NCI-H146 (cell line): ENCODE measurements around the gene LRRC74A.
A peak's percentile ranks its signal among the peaks of the same experiment; 100 is the strongest.

Source experiments
- DNase-seq: peaks from one replicate; lab custom pipeline; 2025; lab: John Stamatoyannopoulos, UW

Gene LRRC74A

DNA sequence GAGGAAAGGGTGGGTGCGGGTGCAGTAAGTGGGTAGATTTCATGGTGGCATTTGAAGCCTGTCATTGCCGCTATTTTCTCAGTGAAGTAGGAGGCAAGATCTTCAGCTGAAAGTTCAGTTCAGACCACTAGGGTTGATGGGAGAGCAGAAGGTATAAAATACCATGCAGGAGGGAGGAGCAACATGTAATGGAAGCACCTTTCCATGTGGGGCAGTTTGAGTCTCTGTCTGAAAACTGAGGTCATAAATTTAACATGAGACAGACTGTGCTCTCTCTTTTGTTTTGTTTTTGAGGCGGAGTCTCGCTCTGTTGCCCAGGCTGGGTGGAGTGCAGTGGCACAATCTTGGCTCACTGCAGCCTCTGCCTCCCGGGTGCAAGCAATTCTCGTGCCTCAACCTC lies 22.7 kb downstream of the LRRC74A start:
- DNase-seq = no peak

DNA sequence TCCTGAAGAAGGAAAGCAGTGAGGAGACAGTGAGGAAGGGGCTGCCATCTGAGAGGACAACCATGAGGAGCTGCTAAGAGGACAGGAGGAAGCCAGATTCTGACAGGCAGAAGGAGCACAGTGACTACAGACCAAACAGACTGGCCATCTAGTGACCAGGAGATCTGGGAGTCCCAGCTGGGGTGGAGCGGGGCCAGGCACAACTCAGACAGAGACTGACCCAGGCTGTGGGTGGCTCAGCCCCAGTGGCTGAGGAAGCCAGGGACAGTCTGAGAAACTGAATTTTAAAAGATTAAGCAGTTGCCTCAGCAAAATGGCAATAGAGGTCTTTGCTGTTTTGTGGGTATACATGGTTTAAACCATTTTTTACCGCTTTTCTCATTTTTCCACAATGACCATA lies 28.9 kb downstream of the LRRC74A start:
- no peak for DNase-seq

DNA sequence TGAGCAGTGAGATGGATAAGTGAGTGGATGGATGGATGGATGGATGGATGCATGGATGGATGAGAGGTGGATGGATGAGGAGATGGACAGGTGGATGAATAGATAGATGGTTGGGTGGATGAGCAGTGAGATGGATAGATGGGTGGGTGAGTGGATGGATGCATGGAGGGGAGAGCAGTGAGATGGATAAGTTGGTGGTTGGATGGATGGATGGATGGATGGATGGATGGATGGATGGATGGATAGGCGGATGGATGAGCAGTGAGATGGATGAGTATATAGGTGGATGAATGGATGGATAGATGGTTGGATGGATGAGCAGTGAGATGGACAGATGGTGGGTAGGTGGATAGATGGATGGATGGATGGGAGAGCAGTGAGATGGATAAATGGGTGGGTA lies 30.6 kb downstream of the LRRC74A start:
- no peak for DNase-seq

DNA sequence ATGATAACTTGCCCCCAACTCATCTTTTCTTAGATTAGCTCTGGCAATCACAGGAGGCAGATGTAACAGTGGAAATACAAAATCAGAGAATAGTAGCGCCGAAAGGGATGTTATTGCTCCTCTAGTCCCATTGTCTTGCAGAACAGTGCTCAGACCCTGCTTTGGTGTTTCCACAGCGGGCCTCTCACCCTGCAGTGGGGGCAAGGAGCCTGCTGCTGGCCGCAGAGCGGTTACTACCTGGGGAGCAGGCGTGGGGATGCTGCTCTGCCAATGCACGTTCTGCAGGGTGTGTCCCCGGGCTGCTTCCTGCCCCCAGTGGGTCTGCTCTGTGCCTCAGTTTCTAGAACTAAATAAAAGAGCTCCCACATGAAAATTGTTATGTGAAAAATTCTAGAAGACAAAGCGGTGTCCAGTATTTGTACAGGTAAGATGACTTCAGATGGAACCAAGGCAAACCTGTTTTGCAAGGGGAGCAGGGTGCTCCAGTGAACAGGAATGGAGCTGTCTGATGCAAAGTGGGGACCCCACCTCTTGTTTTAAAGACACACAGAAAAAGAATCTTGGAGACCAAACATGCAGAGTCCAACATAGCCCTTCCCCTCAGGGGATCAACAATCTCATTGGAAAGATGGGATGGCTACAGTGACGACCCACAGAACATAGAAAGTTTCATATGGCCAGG lies 35.5 kb downstream of the LRRC74A start:
- DNase-seq = no peak

DNA sequence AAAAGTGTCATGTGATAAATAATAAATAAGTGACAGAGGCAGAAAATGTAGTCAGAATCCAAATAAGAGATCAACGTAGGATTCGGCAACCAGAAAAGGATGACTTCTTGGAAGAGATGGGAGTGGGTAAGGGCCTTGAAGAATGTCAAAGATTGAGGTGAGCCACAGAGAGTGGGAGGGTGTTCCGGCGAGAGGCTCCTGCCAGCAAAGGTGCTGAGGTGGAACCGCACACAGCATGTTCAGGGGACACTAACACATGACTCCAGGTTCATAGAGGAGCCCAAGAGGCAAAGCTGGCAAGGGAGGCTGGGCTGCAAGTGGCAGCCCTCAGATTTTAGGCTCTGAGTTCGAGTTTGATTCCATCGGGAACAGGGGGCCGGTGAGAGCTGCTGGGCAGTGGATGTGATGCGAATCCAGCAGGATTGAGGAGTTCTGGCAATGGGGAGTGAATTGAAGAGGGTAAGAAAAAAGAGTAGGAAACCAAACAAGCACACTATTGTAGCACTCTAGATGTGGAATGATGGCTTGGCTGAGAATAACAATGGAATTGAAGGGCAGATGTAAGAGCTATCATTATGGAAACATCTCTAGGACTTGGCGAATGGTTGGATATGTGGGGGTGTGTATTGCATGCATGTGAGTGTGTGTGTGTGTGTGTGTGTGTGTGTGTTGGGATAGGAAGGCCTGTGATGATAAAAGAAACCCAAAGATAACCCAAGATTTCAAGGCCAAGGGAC lies 36.5 kb downstream of the LRRC74A start:
- no peak for DNase-seq

DNA sequence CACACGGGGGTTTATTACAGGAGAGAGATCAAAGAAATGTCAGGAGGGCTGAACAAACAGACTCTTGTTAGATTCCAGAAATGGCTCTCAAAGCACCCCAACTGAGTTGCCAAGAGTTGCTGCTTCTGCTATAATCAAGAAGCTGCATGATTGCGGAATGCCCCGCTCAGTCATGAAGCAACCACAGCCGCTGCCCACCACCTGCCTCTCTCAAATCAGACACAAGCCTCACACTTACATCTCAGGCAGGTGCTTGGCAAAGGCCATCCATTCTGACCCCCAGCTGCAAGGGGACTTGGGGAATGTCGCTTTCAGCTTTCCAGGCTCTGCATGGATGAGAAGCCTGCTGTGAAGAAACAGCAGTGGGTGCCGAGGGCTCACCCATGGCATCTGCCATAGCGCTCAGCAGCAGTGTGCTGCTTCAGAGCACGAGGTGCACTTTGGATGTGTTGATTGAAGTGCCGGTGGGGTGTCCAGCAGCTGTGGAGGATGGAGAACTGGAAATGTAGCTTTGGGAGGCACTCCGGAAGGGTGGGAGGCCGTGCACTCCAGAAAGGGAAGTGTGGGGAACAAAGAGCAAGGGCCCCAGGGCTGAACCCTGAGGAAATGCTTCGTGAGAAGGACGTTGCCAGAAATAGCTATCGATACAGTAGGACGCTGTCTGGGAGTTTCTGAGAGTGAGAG lies 37.7 kb downstream of the LRRC74A start:
- DNase-seq = peak; percentile 82

DNA sequence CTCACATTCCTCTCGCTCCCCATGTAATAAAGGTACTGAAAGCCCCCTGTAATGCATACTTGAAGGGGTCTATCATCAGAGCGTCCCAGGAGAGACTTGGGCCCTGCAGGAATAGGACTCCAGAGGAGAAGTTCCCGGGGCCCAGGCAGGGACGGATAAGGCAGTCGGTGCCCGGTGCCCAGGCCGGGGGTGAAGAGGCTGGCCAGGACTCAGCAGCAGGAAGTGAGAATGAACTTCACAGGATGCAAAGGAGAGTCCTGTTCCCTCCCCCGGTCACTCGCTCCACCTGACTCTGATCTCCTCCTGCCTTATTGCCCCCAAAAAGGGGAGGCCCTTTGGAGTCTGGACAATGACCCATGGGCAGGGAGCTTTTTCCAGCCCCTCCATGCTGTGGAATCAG lies 40.2 kb downstream of the LRRC74A start:
- DNase-seq = no peak

DNA sequence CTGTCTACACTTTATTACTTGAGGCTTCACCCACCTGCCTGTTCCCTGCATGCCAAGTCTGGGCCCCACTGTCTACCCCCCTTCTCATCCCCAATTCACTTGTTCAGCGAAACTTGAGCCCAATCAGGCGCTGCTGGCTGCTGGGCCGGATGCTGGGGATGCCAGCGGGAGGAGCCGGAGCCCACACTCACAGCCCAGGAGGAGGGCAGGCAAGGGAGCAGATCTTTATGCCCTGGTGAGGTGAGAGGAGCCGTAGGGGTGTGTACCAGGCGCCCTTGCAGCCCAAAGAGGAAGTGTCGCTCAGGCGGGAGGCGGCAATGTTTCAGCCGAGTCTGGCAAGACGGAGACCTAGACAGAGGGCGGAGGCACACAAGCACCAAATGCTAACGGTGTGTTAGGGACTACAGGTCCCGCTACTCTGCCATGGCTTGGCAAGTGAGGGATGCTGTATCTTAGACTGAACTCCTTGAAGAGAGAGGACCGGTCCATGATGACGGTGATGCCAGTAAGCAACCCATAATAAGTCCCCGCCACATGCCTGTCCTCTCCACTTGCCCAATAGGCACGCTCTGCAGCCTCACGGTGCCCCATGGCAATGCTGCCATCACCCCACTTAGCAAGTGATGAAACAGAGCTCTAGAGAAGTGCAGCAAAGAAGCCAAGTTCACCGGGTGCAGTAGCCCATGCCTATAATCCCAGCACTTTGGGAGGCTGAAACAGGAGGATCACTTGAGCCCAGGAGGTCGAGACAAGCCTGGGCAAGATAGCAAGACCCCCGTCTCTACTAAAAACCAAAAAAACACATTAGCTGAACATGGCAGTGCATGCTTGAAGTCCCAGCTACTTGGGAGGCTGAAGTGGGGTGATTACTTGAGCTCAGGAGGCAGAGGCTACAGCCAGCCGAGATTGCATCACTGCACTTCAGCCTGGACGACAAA lies 41.6 kb downstream of the LRRC74A start:
- no peak for DNase-seq

DNA sequence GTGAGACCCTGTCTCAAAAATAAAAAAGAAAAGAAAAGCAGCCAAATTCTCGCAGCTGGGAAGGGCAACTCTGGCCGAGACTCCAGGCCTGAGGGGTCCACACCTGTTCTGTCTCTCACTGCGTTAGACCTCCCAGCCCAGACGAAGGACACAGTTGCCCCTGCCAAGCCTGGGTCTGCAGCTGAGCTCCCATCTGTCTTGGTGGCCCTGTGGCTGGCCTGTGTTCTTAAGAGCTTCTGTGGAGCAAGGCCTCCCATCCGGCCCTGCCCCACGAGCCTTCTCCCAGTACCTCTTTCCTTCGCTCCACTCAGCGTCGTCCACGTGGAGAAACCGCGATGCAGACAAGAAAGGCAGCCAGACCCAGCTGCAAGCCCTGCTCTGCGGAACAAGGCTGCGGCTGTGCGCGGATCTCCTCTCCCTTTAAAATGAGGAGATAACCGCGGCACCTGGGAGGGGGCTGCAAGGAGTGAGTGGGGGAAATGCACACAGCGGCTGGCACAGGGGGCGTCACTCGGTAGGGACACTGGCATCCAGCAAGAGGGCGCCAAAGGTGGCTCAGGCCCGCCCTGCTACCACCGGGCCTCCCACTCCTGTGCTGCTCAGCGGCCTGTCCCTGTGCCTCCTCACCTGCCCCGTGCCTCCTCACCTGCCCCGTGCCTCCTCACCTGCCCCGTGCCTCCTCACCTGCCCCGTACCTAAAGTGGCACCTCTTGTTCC lies 42.4 kb downstream of the LRRC74A start:
- DNase-seq = no peak

DNA sequence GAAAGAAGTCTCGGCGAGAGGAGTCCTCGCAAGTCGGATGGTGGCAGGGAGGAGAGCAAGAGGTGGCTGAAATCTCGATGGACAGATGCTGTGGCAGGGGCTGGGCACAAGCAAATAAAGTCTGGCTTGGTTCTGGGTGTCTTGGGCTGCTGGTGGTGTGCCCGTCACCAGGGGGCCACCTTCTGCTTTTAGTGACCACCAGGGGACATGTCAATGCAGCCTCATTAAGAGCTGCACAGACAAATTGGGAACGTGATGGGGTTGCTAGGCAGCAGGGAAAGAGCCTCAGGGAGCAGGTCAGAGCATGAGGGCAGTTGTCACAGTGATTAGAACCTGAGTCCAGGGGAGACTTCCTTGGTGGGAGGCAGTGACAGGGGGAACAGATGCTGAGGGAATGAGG lies 44.0 kb downstream of the LRRC74A start:
- peak; percentile 33 for DNase-seq

DNA sequence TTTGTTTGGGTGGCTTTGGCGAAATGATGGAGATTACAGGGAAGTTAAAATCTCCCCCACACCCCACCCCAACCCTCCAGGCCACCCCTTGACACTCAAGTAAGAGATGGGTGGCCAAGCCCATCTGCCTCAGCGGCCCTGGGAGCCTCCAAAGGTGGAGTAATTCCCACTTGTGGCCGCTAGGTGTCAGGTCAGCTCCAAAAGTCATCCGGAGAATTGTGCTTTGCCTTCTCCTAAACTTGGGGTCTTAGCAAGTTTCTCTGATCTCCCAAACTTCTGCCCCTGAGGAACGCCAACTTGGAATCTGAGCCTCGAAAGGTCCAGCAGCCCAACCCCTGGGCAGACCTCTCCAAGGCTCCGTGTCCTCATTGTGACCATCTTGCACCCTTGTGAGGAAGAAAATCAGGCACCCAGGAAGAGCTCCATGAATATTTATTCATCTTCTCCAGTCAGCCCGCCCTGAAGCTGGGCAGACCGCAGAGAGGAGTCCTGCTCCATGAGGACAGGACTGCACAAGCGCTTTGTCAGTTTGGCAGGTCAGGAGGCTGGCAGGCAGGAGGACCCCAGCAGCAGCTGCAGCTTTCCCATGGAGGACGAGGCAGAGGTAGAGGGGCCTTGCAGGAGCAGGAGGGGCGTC lies 46.7 kb downstream of the LRRC74A start:
- peak; percentile 6 for DNase-seq

DNA sequence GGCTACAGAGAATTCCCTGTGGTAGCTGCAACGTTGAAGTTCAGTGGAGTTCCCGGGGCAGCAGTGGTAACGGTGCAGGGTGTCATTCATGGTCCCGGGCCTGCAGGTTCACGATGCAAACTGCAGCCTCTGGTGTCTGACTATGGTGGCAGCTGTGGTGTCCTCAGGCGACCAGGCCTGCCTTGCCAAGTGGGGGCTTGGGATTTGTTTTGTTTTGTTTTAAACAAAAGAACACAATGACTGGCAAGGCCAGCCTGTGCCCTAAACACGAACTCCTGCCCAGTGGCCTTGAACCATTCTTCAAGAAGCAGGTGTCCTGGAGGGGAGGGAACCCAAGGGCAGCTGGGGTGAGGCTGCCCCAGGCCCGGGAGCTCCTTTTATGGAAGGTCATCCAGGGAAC lies 48.5 kb downstream of the LRRC74A start:
- DNase-seq = no peak

DNA sequence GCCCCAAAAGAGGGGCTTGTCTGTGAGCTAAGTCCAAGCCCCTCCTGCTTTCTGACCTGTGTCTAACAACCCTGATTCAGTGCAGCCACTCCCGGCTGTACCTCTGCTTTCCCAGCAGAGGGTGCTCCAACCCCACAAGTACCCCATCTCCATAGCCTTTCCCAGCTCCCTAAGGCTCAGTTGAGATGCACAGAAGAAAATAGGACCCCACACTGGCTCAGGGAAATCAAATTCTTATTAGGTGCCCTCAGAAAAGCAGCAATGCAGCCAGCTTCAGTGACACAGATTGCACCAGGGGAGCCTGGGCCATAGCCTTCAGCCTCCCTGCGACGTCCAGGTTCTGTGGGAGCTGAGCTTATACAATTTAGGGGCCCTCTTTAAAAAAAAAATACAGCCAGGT lies 49.9 kb downstream of the LRRC74A start:
- peak; percentile 49 for DNase-seq

DNA sequence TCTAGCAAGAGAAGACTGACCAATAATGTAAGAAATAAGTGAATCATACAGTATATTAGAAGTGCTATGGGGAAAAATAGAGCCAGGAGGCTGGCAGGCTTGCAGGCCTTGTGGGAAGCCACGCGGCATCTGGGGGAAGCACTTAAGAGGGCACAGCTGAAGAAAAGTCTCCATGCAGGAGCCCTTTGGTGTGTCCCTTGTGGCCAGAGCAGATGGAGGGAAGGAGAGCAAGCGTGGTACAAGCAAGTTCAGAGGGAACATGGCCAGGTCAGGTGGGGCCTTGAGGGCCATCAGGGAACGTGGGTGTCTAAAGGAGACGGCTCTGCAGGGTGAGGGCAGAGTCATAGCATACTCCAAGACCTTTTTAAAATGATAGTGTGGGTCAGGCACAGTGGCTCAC lies 51.7 kb downstream of the LRRC74A start:
- DNase-seq = no peak

DNA sequence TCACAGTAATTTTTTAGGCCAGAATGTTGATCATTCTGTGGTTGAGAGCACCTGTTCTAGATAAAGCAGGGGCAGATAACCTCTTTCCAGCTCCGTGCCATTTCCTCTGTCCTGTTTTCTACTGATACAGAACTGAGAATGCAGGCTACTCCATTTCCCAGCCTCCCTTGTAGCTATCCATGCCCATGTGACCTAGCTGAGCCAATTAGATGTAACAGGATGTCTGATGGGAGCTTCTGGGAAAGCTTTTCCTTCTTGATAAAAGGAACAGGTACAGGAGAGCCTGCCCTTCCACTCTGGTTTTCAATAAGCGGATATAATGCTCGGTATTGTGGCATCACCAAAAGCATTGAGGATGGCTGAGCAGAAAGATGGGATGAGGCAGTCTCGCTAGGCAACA lies 54.2 kb downstream of the LRRC74A start:
- no peak for DNase-seq

DNA sequence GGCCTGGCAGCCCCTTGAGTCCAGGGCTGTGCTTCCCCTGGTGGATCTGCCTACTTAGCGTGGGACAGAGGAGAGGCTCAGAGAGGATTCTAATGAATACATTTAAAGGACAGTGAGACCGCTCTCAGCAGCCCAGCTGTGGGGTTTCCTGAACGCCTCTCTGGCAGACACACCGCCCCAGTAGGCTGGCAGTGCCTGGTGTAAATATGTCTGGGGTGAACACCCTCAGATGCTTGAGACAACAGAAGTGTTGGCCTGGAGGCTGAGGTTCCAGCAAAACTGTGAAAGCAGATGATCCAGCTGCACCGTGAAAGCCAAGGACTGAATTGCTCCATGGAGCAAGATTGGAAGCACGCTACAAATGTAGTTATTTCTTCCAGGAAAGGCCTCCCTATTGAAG lies 55.1 kb downstream of the LRRC74A start:
- no peak for DNase-seq

DNA sequence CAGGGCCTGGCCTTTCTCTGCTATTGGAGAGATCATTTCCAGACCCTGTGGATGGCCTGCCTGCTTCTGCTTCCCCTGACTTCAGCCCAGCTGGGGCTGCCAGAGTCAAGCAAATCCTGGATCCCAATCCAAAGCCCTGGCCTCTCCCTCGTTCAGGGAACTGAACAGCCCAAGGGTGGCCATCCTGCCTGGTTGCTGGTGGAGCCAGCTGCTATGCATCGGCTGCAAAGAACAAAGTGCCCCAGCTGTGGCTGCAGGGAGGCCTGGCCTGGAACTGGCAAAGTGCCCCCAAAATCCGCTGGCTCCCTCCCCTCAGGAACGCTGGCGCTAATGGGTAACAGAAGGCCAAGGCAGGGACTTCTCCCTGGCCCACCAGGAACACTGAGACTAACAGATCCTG lies 56.4 kb downstream of the LRRC74A start:
- DNase-seq = no peak

DNA sequence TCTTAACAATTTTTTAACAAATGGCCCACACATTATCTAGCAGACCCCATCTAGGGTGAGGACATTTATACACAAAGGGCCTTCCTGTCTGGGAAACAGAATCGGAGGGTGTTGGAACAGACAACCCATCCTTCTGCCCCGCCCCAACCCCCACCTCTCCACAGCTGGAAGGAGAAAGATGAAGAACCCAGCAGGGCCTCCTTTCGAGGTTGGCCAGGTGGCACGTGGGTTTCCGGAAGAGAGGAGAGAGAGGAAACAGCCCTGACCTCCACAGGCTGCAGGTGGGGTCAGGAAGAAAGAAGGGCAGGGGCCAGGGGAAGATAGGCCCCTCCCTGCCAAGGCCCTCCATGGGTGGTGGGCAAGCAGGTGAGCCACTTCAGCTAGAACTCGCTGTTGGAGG lies 57.2 kb downstream of the LRRC74A start:
- no peak for DNase-seq

DNA sequence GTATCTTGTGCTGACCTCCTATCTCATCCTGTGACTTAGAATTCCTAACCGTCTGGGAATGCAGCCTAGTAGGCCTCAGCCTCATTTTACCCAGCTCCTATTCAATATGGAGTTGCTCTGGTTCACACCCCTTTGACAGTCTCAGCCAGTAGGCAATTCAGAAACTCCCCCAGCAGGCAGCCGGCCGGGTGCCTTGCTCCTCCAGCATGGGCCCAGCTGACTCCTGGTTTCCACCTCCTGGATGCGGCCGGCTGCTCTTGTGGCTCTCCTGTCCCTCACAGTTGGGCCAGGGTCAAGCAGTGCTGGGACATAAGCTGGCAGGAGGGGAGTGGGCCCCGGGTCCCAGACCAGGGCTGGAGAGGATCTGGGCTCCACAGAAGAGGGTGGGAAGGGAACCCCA lies 58.2 kb downstream of the LRRC74A start:
- no peak for DNase-seq

DNA sequence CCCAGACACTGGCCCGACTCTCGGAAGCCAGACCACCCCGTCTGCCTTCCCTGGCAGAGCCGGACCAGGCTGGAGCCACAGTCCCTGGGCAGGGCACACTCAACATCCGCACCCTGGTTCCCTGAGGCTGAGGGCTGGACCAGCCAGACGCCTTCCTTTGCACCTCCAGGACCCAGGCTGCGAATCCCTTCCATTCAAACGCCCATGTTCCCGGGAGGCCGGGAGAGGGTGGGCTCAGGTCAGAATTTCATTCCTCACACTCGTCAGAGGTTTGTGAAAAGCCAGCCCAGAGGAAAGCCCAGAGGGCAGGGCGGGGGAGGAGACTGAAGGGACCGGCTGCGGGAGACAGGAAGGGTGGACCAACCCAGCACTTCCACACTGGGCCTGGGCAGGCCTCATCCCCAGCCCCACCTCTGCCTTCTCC lies 58.7 kb downstream of the LRRC74A start:
- no peak for DNase-seq

DNA sequence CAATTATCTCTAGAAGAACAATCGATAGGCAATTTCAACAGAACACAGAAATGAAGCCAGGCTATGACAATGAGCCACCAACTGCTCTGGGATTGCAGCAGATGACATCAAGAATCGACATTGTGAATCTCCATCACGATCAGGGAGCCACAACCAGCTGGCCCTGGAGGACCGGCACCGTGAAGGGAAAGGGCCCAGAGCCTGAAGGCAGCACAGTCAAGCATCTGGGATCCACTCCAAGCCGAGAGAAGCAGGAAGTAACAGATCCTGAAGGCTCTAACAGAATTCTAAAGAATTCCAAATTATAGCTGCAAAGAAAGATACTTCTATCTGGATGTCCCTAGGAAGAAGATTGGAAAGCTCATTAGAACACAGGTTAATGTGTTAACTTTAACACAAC lies 61.0 kb downstream of the LRRC74A start:
- no peak for DNase-seq
